ENCODE results near the gene RPTOR.
"Not testable (repeated sequence)": the region's sequence is repeated elsewhere in the genome, so short reads cannot be mapped to it uniquely, and the experiment has no call there.

The RPTOR gene

DNA sequence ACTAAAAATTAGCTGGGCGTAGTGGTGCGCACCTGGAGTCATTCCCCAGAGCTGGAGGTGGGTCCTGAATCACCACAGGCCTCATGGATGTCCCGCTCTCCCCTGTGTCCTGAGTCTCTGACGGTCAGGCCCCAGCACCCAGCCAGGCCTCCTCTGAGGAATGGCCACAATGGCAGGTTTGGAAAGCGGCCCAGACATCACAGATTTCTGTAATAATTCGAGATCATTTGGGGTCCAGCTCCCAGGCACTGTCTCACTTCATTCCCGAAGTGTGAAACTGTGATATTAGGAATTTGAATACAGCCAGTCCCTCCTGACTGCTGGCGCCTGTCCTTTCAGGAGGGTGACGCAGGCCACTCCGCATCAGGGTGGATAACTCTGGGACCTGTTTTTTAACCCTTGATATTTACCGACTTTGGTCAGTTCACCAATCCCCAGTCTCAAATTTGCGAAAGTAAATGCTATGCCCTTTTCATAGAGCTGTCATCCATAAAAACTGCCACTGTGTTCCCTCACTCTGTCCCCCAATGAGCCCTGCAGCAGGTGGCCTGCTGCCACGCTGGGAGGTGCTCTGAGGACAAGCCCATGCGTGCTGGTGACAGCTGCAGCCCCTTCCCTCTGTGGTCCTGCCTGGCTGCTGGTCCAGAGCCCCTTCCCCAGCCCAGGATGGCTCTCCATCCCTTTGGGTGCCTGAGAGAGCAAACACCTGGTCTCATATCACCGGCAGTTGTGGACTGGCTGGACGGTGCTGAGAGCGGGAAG lies 28.3 kb upstream of the RPTOR start:
- no peak for DNase-seq (ENCODE audit: low spot score)

DNA sequence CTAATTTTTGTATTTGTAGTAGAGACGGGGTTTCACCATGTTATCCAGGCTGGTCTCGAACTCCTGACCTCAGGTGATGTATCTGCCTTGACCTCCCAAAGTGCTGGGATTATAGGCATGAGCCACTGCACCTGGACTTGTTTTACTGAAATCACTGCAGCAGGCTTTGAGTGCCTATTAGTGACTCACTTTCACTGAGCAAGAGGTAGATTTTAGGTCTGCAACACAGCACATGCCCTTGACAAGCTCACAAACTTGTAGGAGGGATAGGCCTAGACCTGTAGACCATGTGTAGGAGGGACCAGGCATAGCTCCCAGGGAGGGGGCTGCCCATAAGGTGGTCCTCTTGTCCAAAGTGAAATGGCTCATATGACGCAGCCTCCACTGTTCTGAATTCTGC lies 27.0 kb upstream of the RPTOR start:
- no peak for DNase-seq (ENCODE audit: low spot score)

DNA sequence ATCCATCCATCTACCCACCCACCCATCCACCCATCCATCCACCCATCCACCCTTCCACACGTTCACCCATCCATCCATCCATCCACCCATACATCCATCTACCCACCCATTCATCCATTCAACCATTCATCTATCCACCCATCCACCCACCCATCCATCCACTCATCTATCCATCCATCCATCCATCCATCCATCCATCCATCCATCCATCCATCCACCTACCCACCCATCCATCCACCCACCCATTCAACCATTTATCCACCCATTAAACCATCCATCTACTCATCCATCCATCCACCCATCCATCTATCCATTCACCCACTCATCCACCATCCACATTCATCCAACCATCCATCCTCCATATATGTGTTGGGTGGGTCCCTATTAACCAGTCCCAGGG lies 26.2 kb upstream of the RPTOR start:
- no peak for DNase-seq (ENCODE audit: low spot score)

- DNase-seq (ENCODE audit: low spot score) = no peak
Observed at GRCh38 chr17:80519091-80519781, 25.4 kb upstream of the RPTOR start.

DNA sequence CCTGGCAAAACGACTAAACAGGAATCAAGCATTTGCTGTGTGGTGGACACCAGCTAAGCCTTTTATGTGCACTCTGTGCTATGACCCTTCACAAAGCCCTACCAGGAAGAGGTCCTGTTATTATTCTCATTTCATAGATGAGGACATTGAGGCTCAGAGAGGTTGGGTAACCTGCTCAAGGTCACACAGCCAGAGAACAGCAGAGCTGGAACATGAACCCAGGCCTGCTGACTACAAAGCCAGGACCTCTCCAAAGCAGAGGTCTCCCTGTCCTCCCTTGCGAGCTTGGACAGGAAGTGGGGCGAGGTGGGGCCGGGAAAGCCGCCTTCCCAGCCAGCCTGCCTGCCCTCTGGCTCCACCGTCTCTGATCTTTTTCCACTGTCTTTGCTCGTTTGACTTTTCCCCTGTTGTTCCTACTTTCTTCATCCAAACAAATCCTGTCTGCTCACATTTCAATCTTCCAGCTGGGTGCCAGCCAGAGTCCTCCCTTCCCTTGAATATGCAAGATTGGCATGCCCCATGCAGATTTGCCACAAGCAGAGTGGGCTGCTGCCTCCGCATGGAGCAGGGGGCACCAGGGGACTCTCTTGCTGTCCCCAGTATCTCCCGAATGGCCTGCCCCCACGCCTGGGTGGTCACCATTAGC lies 23.7 kb upstream of the RPTOR start:
- no peak for DNase-seq (ENCODE audit: low spot score)

GRCh38 chr17:80523054-80523744 lies 21.4 kb upstream of the RPTOR start:
- DNase-seq (ENCODE audit: low spot score) = no peak

GRCh38 chr17:80523956-80524712 lies 20.5 kb upstream of the RPTOR start:
- no peak for DNase-seq (ENCODE audit: low spot score)

- no peak for DNase-seq (ENCODE audit: low spot score)
Observed at GRCh38 chr17:80526116-80526910, 18.3 kb upstream of the RPTOR start.

DNA sequence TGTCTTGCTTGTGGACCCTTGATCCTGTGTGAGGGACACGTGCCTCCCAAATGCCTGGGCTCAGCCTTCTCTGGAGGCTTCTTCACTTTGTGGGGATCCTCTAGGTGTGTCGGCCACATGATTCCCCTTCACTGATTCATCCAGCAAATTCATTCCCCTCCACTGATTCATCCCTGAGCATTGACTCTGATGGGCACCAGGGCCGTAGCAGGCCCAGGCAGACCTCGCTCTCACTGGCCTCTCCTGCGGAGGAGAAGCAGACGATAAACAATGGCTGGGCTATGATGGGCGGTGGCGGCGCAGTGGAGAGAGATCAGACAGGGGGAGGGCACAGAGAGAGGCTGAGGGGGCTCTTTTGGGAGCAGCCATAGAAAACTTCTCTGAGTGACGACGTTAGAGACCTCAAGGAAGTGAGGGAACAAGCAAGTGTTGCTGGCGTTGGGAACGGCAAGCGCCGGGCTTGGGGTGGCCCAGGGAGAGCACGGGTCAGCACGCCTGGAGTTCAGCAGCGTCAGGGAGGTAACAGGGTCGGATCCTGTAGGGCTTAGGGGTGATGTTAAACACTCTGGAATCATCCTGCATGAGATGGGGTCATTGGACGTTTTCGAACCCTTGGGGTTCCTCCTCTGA lies 17.5 kb upstream of the RPTOR start:
- peak; percentile 75 for DNase-seq (ENCODE audit: low spot score)

- DNase-seq (ENCODE audit: low spot score) = no peak
Observed at GRCh38 chr17:80528536-80528935, 16.1 kb upstream of the RPTOR start.

GRCh38 chr17:80529104-80529903 lies 15.3 kb upstream of the RPTOR start:
- DNase-seq (ENCODE audit: low spot score) = no peak

DNA sequence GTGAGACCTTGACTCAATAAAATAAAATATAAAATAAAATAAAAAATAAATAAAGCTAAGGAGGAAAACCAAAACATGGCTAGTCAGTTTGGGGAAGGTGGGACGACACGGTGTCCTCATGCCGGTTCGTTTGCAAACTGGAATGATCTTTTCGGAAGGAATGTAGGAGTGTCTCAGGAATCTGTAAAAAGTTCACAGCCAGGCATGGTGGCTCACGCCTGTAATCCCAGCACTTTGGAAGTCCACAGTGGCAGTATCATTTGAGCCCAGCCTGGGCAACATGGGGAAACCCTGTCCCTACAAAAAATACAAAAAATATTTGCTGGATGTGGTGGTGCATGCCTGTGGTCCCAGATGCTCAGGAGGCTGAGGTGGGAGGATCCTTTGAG lies 14.7 kb upstream of the RPTOR start:
- DNase-seq (ENCODE audit: low spot score) = no peak

DNA sequence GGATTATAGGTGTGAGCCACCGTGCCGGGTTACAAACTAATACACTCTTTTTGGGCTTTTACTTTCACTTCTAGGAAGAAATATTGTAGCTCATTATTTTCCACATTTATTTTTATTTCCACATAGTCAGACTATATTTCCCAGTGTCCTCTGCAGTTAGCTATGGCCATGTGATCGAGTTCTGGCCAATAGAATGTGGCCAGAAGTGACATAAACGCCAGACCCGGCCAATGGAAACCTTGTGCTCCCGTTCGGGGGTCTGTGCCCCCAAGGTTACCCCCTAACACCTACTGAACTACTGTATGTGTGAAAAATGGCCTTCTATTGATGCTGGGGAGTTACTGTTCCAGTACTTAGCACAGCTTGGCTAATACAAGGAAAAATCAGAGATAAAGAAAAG lies 13.2 kb upstream of the RPTOR start:
- no peak for DNase-seq (ENCODE audit: low spot score)

DNA sequence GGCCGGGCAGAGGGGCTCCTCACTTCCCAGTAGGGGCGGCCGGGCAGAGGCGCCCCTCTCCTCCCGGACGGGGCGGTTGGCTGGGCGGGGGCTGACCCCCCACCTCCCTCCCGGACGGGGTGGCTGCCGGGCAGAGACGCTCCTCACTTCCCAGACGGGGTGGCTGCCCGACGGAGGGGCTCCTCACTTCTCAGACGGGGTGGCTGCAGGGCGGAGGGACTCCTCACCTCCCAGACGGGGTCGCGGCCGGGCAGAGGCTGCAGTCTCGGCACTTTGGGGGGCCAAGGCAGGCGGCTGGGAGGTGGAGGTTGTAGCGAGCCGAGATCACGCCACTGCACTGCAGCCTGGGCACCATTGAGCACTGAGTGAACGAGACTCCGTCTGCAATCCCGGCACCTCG lies 7.3 kb upstream of the RPTOR start:
- not testable (repeated sequence) for DNase-seq (ENCODE audit: low spot score)

DNA sequence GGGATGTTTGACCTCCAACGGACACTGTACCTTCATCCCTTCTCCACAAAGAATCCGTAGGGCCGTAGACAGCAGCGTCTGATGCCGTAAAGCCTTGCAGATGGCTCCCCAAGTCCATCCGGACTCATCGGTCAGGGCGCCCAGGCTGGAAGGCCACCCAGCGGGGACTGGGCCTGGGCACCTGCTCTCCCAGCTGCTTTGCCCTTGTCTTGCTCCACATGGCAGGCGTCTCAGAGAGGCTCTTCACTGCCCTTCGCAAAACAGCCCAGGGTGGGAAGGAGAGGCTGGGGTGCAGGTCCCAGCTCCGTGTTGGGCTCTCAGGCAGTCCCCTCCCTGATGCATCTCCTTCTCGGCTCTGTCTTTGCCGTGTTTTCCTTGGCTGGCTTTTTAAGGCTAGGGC lies 6.2 kb upstream of the RPTOR start:
- DNase-seq (ENCODE audit: low spot score) = no peak

DNA sequence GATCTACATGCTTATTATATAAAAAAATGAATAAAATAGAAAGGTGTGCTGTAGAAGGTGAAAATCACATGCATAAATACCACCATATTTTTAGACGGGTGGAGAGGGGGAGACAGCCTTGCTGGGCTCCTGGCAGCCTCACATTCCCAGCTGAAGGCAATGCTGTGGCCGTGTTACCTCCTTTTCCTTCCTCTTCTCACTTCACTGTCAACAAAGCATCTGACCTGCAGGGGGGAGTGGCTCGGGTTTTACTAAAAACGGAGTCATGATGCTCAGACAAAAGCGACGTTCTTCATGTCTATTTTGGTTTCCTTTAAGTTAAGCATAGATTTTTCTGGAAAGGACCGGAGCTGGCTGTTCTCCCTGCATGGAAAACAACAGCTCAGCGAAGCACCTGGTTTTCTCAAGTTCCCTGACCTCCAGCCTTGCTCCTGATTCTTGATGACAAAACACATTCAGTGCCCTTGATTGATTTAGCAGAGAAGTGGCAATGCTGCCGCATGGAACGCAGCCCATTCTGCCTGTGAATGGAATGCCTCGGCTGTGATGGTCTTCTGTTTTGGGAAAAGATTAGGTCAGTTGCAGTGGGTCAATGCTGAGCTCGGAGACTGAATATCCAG lies 5.5 kb upstream of the RPTOR start:
- DNase-seq (ENCODE audit: low spot score) = no peak

GRCh38 chr17:80545499-80545826 lies 825 bp downstream of the RPTOR start:
- DNase-seq (ENCODE audit: low spot score) = no peak

GRCh38 chr17:80546267-80546666 lies 1.6 kb downstream of the RPTOR start:
- no peak for DNase-seq (ENCODE audit: low spot score)

DNA sequence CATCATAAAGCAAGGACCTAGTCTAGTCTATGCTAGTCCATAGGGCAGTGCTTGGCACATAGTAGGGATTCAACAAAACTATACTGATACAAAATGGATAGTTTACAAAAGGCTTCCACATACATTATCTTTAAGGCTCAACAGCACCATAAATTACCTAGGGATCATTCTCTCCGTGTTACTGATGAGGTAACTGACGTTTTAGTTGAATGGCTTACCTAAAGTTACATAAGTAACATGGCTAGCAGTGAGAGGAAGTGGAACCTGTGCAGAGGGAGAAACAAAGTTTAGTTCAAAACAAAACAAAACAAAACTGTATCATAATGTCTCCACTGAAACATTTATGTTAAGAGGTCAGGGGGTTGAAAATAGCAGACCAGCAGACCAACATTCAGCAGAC lies 7.9 kb downstream of the RPTOR start:
- no peak for DNase-seq (ENCODE audit: low spot score)

- no peak for DNase-seq (ENCODE audit: low spot score)
Observed at GRCh38 chr17:80555266-80555665, 10.6 kb downstream of the RPTOR start.

All from hepatic stellate cell (primary cell).